ENCODE results near the gene PAQR8. TPM values are rescaled to one million over a fixed set of nuclear protein-coding genes. Genes with fewer than 3 reads are reported as not detected.

PAQR8 gene
- total and polyA plus RNA-seq, 4 donors = 2.5 to 9.3 (median 5.9) TPM

- no peak for TF ChIP-seq CTCF (IDR thresholded peaks at IDR 0.05; ENCODE audit: control extremely low read depth, extremely low read depth)
Measured at GRCh38 chr6:52418606-52419005, 56.7 kb downstream of the PAQR8 start.

GRCh38 chr6:52419809-52420667 lies 58.1 kb downstream of the PAQR8 start, which contains the start of gene EFHC1:
Gene EFHC1, plus strand, starts transcription at chr6:52420342. Its CDS starts 69 bp downstream, at chr6:52420411.
- no peak for TF ChIP-seq CTCF (IDR thresholded peaks at IDR 0.05; ENCODE audit: control extremely low read depth, extremely low read depth)
- peaks cover 4 to 16% (median 6%) of the 10 kb centered on the region in 5 donors for H3K4me1 ChIP-seq (ENCODE audit: control insufficient read depth in 5 of 5, insufficient read depth in 5 of 5, low read length in 5 of 5)
- ATAC-seq (ENCODE audit: insufficient read depth, low FRiP score) = peak; percentile 98
- H3K9me3 ChIP-seq (ENCODE audit: control insufficient read depth in 4 of 4, insufficient read depth in 3 of 4, low read length in 3 of 4) = no peaks in the 10 kb centered on the region
- H3K9ac ChIP-seq (ENCODE audit: insufficient read depth in 1 of 2, low read length in 2 of 2) = peak within 1 kb of the TSS; percentile 88 to 94
- peak within 1 kb of the TSS; percentile 89 to 90 for H3K27ac ChIP-seq (ENCODE audit: low read depth in 1 of 2, low read length in 1 of 2)
- H3K4me3 ChIP-seq = peak within 1 kb of the TSS; percentile 81
- H3K36me3 ChIP-seq (ENCODE audit: control insufficient read depth in 4 of 4, insufficient read depth in 4 of 4, low read length in 4 of 4) = peaks cover 0 to 3% (median 1%) of the 10 kb centered on the region in 4 donors
- peak; percentile 99 for DNase-seq
- 0% methylated on average over 56 to 57 of the region's 57 CpGs for WGBS, 2 donors
- no peaks in the 10 kb centered on the region for H3K27me3 ChIP-seq (ENCODE audit: control insufficient read depth in 3 of 3, insufficient read depth in 3 of 3, low read length in 2 of 3)

More at GRCh38 chr6:52418606-52419005, 56.7 kb downstream of the PAQR8 start:
- no peak for DNase-seq
- no peaks in the 10 kb centered on the region for H3K27me3 ChIP-seq (ENCODE audit: control insufficient read depth in 3 of 3, insufficient read depth in 3 of 3, low read length in 2 of 3)
- H3K4me1 ChIP-seq (ENCODE audit: control insufficient read depth in 5 of 5, insufficient read depth in 5 of 5, low read length in 5 of 5) = peaks cover 4 to 16% (median 6%) of the 10 kb centered on the region in 5 donors
- no peaks in the 10 kb centered on the region for H3K9me3 ChIP-seq (ENCODE audit: control insufficient read depth in 4 of 4, insufficient read depth in 3 of 4, low read length in 3 of 4)
- no peak for ATAC-seq (ENCODE audit: insufficient read depth, low FRiP score)
- 63 to 76% methylated on average over 2 of the region's 2 CpGs for WGBS, 2 donors
- no peak overlapping the region for H3K9ac ChIP-seq (ENCODE audit: insufficient read depth in 1 of 2, low read length in 2 of 2)
- H3K27ac ChIP-seq (ENCODE audit: low read depth in 1 of 2, low read length in 1 of 2) = peak overlapping the region in 1 of 2 donors; percentile 90
- no peaks in the 10 kb centered on the region for H3K36me3 ChIP-seq (ENCODE audit: control insufficient read depth in 4 of 4, insufficient read depth in 4 of 4, low read length in 4 of 4)
- no peak overlapping the region for H3K4me3 ChIP-seq

- no peaks in the 10 kb centered on the region for H3K27me3 ChIP-seq (ENCODE audit: control insufficient read depth in 3 of 3, insufficient read depth in 3 of 3, low read length in 2 of 3)
- DNase-seq (peak; percentile 47 to 68 (median 50)), ATAC-seq (ENCODE audit: insufficient read depth, low FRiP score) (no peak)
- peak overlapping the region; percentile 88 to 94 for H3K9ac ChIP-seq (ENCODE audit: insufficient read depth in 1 of 2, low read length in 2 of 2)
- H3K4me3 ChIP-seq = peak overlapping the region; percentile 81
- TF ChIP-seq CTCF (IDR thresholded peaks at IDR 0.05; ENCODE audit: control extremely low read depth, extremely low read depth) = no peak
- no peaks in the 10 kb centered on the region for H3K9me3 ChIP-seq (ENCODE audit: control insufficient read depth in 4 of 4, insufficient read depth in 3 of 4, low read length in 3 of 4)
- H3K27ac ChIP-seq (ENCODE audit: low read depth in 1 of 2, low read length in 1 of 2) = peak overlapping the region; percentile 43 to 89
- H3K4me1 ChIP-seq (ENCODE audit: control insufficient read depth in 5 of 5, insufficient read depth in 5 of 5, low read length in 5 of 5) = peaks cover 4 to 16% (median 6%) of the 10 kb centered on the region in 5 donors
- WGBS, 2 donors = 7 to 11% methylated on average over 21 of the region's 21 CpGs
- H3K36me3 ChIP-seq (ENCODE audit: control insufficient read depth in 4 of 4, insufficient read depth in 4 of 4, low read length in 4 of 4) = peaks cover 0 to 5% (median 2%) of the 10 kb centered on the region in 4 donors
Measured at GRCh38 chr6:52420668-52421358, 58.9 kb downstream of the PAQR8 start.
